A673 (cell line): ENCODE measurements around the gene TRIM29.

Source experiments
- CTCF ChIP-seq: fragments of 300-800, 200-600 bp; sonication (generic); conservative IDR thresholded peaks from 2 replicates; pipeline ENCODE4 v1.5.1; 2017; ENCODE audit warnings: low read depth, mild to moderate bottlenecking, antibody characterized with exemption, low read length, moderate library complexity, mixed read lengths
- EZH2 ChIP-seq: fragments of 200-600 bp; sonication (generic); IDR thresholded peaks from 2 replicates; pipeline ENCODE4 v1.6.1; 2017; ENCODE audit warnings: borderline replicate concordance, low read depth, mild to moderate bottlenecking, mixed read lengths, antibody characterized with exemption, low read length; ENCODE audit not compliant: poor library complexity, severe bottlenecking

- no peak for TF ChIP-seq CTCF
- TF ChIP-seq EZH2, result no peak
These were observed 15.9 kb downstream of the TRIM29 start for GRCh38 chr11:120121914-120122473.
